Posterior vena cava (tissue), 2 donors: ENCODE data around the gene RNF149. TPM values are rescaled to one million over a fixed set of nuclear protein-coding genes. Genes with fewer than 3 reads are reported as not detected.
"Not testable (repeated sequence)": the region's sequence is repeated elsewhere in the genome, so short reads cannot be mapped to it uniquely, and the experiment has no call there.

Experiments used
- DNase-seq: peaks from one replicate; pipeline ENCODE4 v3.0.0-alpha.2; 2020; ENCODE audit warnings: low spot score
- intact Hi-C, 2 donors: fragments of 100-400 bp; cut with DNase I; formaldehyde crosslinking; loops; one replicate each; pipeline versions ENCODE4 v1.14.1 to v1.14.2; 2022 to 2023
- long read RNA-seq, 2 donors: library from polyadenylated mRNA; unstranded; transcript quantifications; one replicate each; pipeline ENCODE4 v2.0.0, GENCODE V29; 2020 to 2021
- total RNA-seq, 2 donors: library from RNA; stranded (reverse); fragmentation: NEBNext Ultra II Directional; extraction: Animal tissue kit (Norgen Biotek cat#: 25700); gene quantifications; one replicate each; pipeline ENCODE4 v1.2.1, GENCODE V29; 2021
- donor health status: DM: yes; HTN: yes; CAD: no.
- donor health status: DM: yes; HTN: yes; CAD: no.

The RNF149 gene, protein sequence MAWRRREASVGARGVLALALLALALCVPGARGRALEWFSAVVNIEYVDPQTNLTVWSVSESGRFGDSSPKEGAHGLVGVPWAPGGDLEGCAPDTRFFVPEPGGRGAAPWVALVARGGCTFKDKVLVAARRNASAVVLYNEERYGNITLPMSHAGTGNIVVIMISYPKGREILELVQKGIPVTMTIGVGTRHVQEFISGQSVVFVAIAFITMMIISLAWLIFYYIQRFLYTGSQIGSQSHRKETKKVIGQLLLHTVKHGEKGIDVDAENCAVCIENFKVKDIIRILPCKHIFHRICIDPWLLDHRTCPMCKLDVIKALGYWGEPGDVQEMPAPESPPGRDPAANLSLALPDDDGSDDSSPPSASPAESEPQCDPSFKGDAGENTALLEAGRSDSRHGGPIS
- total RNA-seq, result 10 to 100 TPM; 60.6 to 72.6 TPM
- long read RNA-seq, donor 1, transcript RNF149-201 (7 exons, 2,458 nt), result major isoform, 25 of 34 reads
- long read RNA-seq, donor 1, partial matches to known transcripts, result 2 of 34 reads
- long read RNA-seq, donor 1, other reads (novel, unspliced or antisense), result 7 of 34 reads
- long read RNA-seq, donor 2, transcript RNF149-201 (7 exons, 2,458 nt), result major isoform, 76 of 110 reads
- long read RNA-seq, donor 2, partial matches to known transcripts, result 17 of 110 reads
- long read RNA-seq, donor 2, other reads (novel, unspliced or antisense), result 17 of 110 reads

DNA sequence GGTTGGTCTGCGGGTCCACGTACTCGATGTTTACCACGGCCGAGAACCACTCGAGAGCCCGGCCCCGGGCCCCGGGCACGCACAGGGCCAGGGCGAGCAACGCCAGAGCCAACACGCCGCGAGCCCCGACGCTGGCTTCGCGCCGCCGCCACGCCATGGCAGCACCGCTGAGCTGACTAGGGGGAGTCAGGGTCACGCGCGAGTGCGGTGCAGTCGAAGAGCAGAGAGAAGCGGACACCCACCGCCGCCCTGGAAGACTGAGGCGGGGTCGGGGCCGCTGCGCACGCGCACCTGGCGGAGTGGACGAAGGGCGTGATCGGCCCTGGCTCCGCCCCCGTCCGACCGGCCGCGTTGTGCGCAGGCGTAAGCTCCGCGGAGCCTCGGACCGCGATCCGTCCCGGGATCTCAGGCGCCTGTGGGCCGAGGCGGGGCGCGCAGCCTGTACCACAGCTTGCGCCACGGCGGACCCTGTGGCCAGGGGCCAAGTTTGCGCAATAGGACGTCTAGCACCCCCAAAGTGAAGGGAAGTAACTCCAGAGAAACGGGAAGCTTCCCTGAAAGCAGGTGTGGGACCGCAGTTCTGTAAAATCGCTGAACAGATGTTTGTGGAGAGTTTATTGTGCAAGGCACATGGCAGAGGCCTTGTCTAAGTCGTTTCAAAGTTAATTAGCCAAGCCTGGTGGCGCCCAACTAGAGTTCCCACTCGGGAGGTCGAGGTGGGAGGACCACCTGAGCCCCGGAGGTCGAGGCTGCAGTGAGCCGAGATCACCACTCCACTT lies at the start of gene RNF149:
Gene RNF149, minus strand, starts transcription at position 270 of the 779 bp plus-strand sequence. Its CDS starts 113 bp downstream, at position 157.
- DNase-seq, result peak; percentile 99
- intact Hi-C loops, result no loop called here

DNA sequence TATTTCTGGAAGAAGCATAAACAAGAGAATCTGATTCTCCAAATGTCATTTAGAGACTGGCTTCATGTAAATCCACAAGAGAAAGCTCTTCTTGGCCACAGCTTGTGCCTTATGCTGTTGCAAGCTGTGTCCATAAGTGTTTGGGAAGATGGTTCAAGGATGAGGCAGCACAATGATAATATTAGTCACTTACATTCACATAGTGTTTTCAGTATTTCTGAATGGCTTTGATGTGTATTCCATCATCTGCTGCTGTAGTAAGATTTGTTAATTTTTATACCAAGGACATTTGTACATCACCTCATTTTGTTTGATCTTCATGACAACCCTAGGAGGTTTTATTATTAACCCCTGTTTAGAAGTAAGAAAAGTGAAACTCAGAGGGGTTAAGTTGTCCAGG lies 48.9 kb upstream of the RNF149 start:
- DNase-seq, result no peak
- intact Hi-C loops, result no loop called here

DNA sequence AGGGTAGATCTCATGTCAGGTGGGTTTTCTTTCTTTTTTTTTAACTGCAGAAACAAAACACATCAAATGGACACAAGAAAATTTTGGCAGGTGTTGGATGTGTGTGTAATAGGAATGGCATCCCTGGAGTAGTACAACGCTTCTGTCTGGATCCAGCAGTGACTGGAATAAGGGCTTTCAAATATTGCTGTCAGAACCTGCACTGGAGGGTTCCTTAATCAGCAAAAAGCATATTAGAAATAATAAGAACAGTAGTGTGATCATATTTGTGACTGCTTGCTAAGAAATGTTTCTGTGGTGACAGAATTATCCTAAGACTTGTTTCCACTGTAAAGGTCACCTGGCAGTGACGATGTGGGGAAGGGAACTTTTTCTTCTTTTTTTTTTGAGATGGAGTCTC lies 48.0 kb upstream of the RNF149 start:
- no peak for DNase-seq
- intact Hi-C loops, result no loop called here

DNA sequence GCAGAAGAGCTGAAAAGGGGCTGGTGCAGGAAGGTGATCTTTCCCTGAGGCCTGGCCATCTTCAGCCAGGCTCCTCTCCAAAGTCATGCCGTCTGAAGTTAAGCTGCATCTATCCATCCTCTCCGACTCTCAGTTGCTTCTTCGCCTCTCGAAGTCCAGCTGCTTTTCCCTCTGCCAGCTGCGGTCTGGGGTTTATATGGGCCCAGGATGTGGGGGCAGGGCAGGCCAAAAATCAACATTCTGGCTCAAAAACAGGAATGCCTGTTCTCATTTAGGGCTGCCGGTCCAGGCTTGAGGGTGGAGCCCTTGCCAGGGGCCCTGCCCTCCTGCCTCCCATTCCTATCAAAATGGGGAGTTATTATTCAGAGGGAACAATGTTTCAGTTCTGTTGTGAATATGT lies 47.6 kb upstream of the RNF149 start:
- intact Hi-C loops, result no loop called here
- DNase-seq, result no peak

DNA sequence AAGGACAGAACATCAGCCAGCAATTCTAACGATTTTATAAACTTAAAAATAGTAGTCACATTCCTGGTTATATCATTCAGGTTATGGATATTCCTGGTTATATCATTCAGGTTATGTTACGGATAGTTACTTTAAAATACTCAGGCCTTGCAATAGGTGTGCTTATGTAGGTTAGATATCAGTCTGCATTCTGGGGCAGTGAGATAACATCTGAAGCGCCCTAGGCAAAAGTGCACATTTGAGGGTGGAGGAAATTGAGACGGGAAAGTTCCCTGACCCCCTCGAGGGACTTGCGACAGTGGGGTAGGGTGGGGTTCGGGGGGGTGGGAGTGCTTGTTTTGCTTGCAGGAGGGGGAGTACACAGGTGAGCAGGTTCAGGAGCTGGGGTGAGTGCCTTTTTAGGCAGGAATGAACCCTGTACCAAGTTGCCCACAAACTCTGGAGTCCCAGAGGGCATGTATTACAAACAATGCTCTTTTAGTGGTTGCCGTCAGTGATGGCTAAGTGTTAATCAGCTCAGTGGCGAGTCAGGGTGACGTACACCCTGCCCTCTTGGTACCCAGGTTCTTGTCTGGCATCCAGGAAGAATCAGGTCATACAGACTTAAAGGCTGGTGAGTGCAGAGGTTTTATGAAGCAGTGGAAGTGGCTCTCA lies 47.0 kb upstream of the RNF149 start:
- intact Hi-C loops, result no loop called here

DNA sequence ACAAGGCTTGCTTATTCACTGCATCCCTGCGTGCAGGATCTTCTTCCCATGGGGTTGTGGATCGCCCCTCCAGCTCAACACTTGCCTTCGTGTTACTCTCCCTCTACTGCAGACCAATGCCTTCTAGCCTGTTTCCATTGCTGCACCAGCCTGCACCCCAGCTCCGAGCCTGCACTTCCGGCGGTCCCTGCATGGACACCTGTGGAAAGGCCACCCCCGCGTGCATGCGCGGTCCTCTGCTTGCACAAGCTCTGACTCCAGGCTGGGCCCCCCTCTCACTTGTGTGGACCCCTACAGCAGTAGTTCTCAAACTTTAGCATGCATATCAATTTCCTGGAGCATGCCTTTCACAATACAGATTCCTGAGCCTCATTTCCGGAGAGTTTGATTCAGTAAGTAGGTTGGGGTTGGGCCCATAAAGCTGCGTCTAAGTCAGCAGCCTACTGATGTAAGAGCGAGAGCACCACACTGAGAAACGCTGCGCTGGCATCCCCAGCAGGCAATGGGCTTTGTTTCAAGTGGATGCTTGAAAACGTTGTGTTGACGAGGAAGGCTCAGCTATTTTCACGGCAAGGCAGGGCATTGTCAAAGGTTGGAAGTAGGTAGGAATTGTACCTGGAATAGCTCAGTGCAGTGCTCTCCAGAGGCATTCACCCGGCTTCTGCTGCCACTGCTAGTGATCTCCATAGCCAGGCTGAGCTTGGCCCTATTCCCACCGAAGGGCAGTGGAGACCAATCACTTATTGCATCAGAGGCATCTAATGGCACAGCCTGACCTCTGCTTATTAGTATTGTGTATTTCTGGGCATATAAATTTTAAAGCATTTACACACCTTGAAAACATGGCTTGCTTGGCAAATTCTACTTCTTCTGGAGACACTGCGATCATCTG lies 46.2 kb upstream of the RNF149 start:
- intact Hi-C loops, result no loop called here
- DNase-seq, result no peak

More for the DNA sequence above, 47.0 kb upstream of the RNF149 start:
- DNase-seq, result no peak

DNA sequence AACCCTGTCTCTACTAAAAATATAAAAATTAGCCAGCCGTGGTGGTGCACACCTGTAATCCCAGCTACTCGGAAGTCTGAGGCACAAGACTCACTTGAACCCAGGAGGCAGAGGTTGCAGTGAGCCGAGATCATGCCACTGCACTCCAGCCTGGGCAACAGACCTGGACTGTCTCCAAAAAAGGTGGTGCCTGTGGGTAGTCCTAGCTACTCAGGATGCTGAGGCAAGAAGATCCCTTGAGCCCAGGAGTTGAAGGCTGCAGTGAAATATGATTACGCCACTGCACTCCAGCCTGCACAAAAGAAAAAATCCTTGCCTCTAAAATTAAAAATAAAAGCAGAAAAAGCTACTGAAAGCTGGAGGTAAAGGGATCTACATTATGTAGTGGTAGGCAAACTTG lies 44.1 kb upstream of the RNF149 start:
- DNase-seq, intact Hi-C loops: not testable (repeated sequence)

DNA sequence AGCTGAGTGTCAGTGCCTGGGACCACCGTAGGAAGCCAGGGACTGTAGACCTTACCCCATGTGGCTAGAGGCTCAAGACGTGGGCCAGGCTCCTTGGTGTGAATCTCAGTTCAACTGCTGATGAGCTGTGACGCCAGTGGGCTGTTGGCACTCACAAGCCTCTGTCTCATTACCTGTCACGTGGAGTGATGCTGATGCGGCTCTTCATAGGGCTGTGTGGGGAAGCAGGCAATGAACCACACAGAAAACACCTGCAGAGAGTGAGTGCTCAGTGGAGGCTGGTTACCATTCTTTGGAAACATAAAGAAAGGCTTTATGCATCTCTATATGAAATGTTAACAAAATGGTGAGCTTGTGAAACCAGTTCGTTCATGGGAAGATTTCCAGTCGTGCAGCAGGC lies 42.7 kb upstream of the RNF149 start:
- intact Hi-C loops, result no loop called here
- no peak for DNase-seq

DNA sequence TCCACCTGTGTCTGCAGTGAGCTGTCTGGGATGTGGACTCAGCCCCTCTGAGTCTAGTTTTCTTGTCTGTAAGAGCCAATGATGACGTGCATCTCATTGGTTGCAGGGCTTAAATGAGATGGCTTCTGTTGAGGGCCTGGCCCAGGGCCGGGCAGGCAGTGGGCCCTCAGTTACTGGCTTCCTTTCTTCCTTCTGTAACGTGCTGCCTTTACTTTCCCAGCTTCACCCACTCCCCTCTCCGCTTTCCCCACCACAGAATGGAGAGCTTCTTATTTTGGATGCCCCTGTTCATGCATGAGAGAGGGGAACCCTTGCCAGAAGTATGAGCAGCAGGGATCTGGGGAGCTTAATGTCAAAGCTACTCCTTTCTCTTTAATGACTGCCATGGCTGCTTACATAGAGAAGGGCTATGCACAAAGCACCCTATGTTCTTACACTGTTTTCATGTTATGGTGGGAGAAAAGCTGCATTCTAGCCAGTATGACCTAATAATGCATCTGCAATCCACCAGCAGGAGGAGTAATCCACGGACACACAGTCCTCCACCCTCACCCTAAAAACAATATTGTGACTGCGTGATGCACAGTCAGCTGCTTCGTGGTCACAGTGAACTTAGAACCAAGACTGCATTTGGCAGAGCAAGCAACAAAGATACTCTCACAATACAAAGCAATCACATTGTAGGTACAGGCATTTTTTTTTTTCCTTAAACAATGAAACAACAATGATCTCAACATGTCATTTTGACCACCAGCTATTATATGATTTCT lies 41.6 kb upstream of the RNF149 start:
- intact Hi-C loops, result loop anchor here in 1 of 2 donors (10.0 kb wide), 1 partner anchor 485 kb away; no protein-coding TSS in a partner anchor
- DNase-seq, result no peak

DNA sequence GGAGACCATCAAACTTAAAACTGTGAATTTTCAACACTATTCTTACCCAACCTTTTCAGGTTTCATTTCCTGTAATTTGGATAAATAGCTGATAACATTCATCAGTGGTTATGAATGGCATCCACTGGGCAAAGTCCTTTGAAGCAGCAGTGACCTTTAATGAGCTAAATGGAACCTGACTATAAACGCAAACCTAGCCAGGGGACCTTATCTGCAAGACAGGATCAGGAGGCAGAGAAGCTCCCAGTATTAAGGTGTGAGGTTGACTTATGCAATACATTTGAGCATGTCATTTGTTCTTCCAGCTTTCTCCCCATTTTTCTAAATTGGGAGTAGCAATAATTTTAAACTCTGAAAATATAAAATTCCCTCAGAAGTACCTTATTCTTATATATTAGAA lies 40.4 kb upstream of the RNF149 start:
- DNase-seq, result no peak
- intact Hi-C loops, result loop anchor here in 1 of 2 donors (10.0 kb wide), 1 partner anchor 486 kb away; no protein-coding TSS in a partner anchor

DNA sequence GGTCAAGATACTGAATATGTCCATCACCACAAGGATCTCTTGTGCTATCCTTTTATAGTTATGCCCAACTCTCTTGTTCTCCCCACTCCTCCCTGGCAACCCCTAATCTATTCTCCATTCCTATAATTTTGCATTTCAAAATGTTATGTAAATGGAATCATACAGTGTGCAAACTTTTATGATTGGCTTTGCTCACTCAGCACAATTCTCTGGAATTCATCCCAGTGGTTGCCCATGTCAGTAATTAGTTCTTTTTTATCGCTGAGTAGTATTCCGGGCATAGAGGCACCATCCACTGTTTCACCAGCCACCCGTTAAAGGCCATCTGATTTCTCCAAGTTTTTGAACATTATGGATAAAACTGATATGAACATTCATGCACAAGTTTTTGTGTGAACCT lies 38.4 kb upstream of the RNF149 start:
- intact Hi-C loops, result loop anchor here in 1 of 2 donors (10.0 kb wide), 1 partner anchor 488 kb away; no protein-coding TSS in a partner anchor
- no peak for DNase-seq

DNA sequence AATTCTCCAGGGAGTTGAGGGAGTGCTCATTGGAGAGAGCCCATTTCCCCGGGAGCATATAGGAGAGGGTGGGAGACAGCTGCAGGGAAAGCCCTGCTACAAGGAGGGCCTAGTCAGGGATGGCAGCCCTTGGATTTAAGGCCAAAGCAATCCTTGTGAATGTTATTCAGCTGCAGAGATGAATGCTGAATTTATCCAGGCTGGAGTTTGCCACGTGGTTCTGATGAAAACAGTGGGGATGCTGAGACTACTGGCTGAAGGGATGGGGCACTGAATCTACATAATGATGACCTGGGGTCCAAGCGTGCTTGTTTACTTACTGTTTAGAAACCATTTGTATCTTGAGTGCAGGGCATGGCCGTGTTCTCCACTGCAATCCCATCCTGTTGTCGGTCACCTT lies 35.6 kb upstream of the RNF149 start:
- no peak for DNase-seq
- intact Hi-C loops, result loop anchor here in 1 of 2 donors (10.0 kb wide), 1 partner anchor 491 kb away; no protein-coding TSS in a partner anchor

DNA sequence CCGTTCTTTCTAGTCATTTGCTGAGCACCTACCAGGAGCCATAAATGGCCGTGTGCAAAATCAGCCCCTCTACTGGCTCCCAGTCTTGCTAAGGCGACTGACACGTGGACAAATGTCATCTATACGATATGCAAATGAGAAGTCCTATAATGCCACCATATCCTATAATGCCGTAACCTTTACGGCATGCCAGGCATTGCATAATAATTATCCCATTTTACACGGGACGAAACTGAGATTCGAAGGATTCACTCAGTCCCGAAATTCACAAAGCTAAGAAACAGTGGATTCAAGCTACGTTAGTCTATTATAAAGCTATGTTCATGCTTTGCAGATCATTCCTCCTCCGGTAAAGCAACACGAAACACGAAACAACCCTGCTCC lies 34.1 kb upstream of the RNF149 start:
- DNase-seq, result no peak
- intact Hi-C loops, result loop anchor here in 1 of 2 donors (10.0 kb wide), 1 partner anchor 492 kb away; no protein-coding TSS in a partner anchor

DNA sequence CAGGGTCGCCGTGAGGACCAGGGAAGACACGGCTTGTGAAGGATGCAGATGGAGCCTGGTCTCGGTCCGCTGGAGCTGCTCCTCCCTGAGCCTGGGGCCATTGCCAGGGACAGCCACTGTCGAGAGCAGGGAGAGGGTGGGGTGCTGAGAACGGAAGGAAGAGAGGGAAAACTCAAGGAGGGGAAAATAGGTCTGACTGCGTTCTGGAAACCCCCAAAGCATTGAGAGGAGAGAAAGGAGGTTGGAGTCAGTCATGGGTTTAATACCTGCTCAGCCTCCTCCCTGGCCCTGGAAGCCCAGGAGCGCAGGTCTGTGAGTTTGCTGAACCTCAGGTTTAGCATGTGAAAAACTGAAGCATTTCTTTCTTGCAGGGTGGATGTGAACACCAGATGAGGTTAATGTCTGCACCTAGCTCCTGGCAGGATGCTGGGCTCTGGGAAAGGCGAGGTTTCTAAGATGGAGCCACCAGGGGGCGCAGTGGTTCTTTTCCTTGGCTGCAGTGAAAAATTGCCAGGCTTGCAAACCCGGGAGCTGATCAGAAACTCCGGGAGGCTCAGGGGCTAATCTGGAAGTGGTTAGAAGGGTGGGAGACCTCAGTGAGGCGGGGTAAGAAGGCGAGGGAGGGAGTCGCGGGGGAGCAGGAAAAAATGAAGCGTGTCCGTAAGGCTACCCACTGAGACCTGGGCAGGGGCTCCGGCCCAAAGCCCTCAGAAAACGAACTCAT lies 33.6 kb upstream of the RNF149 start:
- intact Hi-C loops, result loop anchor here in 1 of 2 donors (10.0 kb wide), 1 partner anchor 493 kb away; no protein-coding TSS in a partner anchor
- peak; percentile 93 for DNase-seq

DNA sequence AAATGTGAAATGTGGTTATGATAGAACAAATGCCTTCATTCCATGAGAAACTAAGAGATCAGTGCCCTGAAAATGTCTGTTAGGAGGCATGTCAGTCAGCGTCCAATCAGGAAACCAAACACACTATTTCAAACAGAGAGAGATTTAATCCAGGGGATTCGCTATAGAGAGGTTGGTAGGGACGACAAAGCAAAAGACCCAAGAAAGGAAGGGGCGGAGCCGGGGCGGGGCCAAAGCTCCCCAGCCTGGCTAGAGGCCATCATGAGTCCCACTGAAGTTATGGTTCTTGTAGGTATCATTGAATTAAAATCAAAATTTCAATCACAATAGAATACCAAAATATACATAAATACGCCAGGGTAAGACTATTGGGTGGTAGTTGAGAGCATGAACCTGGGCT lies 32.9 kb upstream of the RNF149 start:
- intact Hi-C loops, result loop anchor here in 1 of 2 donors (10.0 kb wide), 1 partner anchor 493 kb away; no protein-coding TSS in a partner anchor
- no peak for DNase-seq

DNA sequence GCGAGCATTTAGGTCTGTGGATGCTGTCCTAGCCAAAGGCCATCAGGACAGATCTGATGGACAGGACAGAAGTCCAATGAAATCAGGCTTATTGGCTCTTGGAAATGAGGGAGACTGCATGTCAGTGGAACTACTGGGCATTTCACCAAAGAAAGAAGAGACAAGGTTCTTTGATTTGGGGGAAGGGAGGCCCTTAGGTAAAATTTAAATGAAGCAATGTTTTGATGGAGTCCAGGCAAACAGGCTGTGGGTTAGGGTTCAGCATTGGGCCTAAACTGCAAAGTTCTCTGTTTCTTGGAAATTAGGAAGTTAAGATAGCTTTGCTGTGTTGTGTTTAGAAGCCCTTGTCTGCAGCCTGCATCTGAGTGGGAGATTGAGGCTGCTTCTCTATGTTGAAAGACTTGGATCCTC lies 31.6 kb upstream of the RNF149 start:
- intact Hi-C loops, result loop anchor here in 1 of 2 donors (10.0 kb wide), 1 partner anchor 495 kb away; no protein-coding TSS in a partner anchor
- no peak for DNase-seq
